A673 (cell line): ENCODE data around the gene SELENOS. TPM values are rescaled to one million over a fixed set of nuclear protein-coding genes. Genes with fewer than 3 reads are reported as not detected.

Experiments
- BruUV-seq: library from RNA; stranded (reverse); fragments of 400-500 nt; replicated peaks from 2 replicates; lab custom pipeline; 2021; lab: Mats Ljungman, UMichigan
- CTCF ChIA-PET: fragments of 300-600 bp; sonication (Branson Sonifier 250); formaldehyde crosslinking; loops from one replicate; lab custom pipeline; 2022; ENCODE audit warnings: antibody characterized with exemption; lab: Charles Lee
- POLR2A ChIA-PET: fragments of 300-600 bp; sonication (Branson Sonifier 250); formaldehyde crosslinking; loops from one replicate; lab custom pipeline; 2022; ENCODE audit warnings: antibody characterized with exemption; ENCODE audit not compliant: low non-redundant PET; lab: Charles Lee
- DNase-seq: peaks from one replicate; pipeline ENCODE4 v3.0.0-alpha.2; 2015; ENCODE audit warnings: low spot score
- H3K27ac ChIP-seq: fragments of 200-600 bp; sonication (generic); 2 replicates; pipeline ENCODE4 v1.5.1; 2016; ENCODE audit warnings: mixed run types, low read depth, mild to moderate bottlenecking, mixed read lengths, antibody characterized with exemption, low read length; ENCODE audit not compliant: poor library complexity, severe bottlenecking
- H3K27me3 ChIP-seq: fragments of 200-600 bp; sonication (generic); replicated peaks from 2 replicates; pipeline ENCODE4 v1.6.1; 2017; ENCODE audit warnings: mixed run types, low read depth, mild to moderate bottlenecking, mixed read lengths, antibody characterized with exemption, low read length; ENCODE audit not compliant: insufficient read depth, poor library complexity
- H3K36me3 ChIP-seq: fragments of 200-600 bp; sonication (generic); 2 replicates; pipeline ENCODE4 v1.6.1; 2016; ENCODE audit warnings: mixed run types, mild to moderate bottlenecking, mixed read lengths, antibody characterized with exemption, low read length; ENCODE audit not compliant: insufficient read depth, poor library complexity, severe bottlenecking
- H3K4me1 ChIP-seq: fragments of 200-600 bp; sonication (generic); 2 replicates; pipeline ENCODE4 v1.6.1; 2017; ENCODE audit warnings: mixed run types, mild to moderate bottlenecking, mixed read lengths, antibody characterized with exemption, low read length; ENCODE audit not compliant: insufficient read depth, poor library complexity, severe bottlenecking
- H3K4me3 ChIP-seq: fragments of 200-600 bp; sonication (generic); 2 replicates; pipeline ENCODE4 v1.5.1; 2016; ENCODE audit warnings: low read depth, mixed run types, mild to moderate bottlenecking, mixed read lengths, low read length; ENCODE audit not compliant: poor library complexity, severe bottlenecking
- H3K9me3 ChIP-seq: fragments of 200-600 bp; sonication (generic); 2 replicates; pipeline ENCODE4 v1.6.1; 2016; ENCODE audit warnings: mixed run types, low read depth, mild to moderate bottlenecking, mixed read lengths, antibody characterized with exemption, low read length; ENCODE audit not compliant: poor library complexity, severe bottlenecking
- CTCF ChIP-seq: fragments of 300-800, 200-600 bp; sonication (generic); conservative IDR thresholded peaks from 2 replicates; pipeline ENCODE4 v1.5.1; 2017; ENCODE audit warnings: low read depth, mild to moderate bottlenecking, antibody characterized with exemption, low read length, moderate library complexity, mixed read lengths
- EZH2 ChIP-seq: fragments of 200-600 bp; sonication (generic); IDR thresholded peaks from 2 replicates; pipeline ENCODE4 v1.6.1; 2017; ENCODE audit warnings: borderline replicate concordance, low read depth, mild to moderate bottlenecking, mixed read lengths, antibody characterized with exemption, low read length; ENCODE audit not compliant: poor library complexity, severe bottlenecking
- intact Hi-C: fragments of 100-400 bp; cut with micrococcal nuclease; formaldehyde crosslinking; loops from one replicate; pipeline ENCODE4 v1.10.0; 2022; ENCODE audit not compliant: unreplicated experiment
- total RNA-seq: library from RNA; stranded (reverse); gene quantifications from 2 replicates; pipeline ENCODE4 v1.2.3, GENCODE V29; 2021

SELENOS gene
- total RNA-seq, 1 experiment from 2014 or later, result 40.1 TPM

- POLR2A ChIA-PET, result no interaction called here
- BruUV-seq, result no TSS peak
- H3K4me3 ChIP-seq, result no peak overlapping the region
- H3K4me1 ChIP-seq, result no peaks in the 10 kb centered on the region
- CTCF ChIA-PET, result no interaction called here
- no peaks in the 10 kb centered on the region for H3K27me3 ChIP-seq
- intact Hi-C loops, result no loop called here
- H3K27ac ChIP-seq, result no peak overlapping the region
- DNase-seq, result no peak
- H3K9me3 ChIP-seq, result no peaks in the 10 kb centered on the region
- peaks cover 59% of the 10 kb centered on the region for H3K36me3 ChIP-seq
- TF ChIP-seq CTCF (no peak), EZH2 (no peak)
These were observed 3.8 kb downstream of the SELENOS start for GRCh38 chr15:101273534-101273933.

GRCh38 chr15:101272584-101272983, 4.7 kb downstream of the SELENOS start:
- CTCF ChIA-PET, result no interaction called here

GRCh38 chr15:101269479-101270223, 7.6 kb downstream of the SELENOS start:
- Histone ChIP-seq H3K4me1 (no peaks in the 10 kb centered on the region), H3K27me3 (no peaks in the 10 kb centered on the region), H3K4me3 (no peak overlapping the region), H3K36me3 (peaks cover 47% of the 10 kb centered on the region), H3K9me3 (no peaks in the 10 kb centered on the region), H3K27ac (no peak overlapping the region)
- DNase-seq, result peak; percentile 26
- TF ChIP-seq EZH2 (no peak), CTCF (peak; percentile 49)
- CTCF ChIA-PET, result no interaction called here
- BruUV-seq, result no TSS peak
- POLR2A ChIA-PET, result no interaction called here
- intact Hi-C loops, result no loop called here

More at GRCh38 chr15:101272584-101272983, 4.7 kb downstream of the SELENOS start:
- intact Hi-C loops, result no loop called here
- no TSS peak for BruUV-seq
- Histone ChIP-seq H3K9me3 (no peaks in the 10 kb centered on the region), H3K27ac (no peak overlapping the region), H3K4me3 (no peak overlapping the region), H3K4me1 (no peaks in the 10 kb centered on the region), H3K36me3 (peaks cover 59% of the 10 kb centered on the region), H3K27me3 (no peaks in the 10 kb centered on the region)
- no peak for DNase-seq
- TF ChIP-seq CTCF (no peak), EZH2 (no peak)
- POLR2A ChIA-PET, result no interaction called here
